Occipital lobe (tissue), 2 donors: Measurements from ENCODE around the gene TAS1R1. TPM values are rescaled to one million over a fixed set of nuclear protein-coding genes. Genes with fewer than 3 reads are reported as not detected.
"Not testable (repeated sequence)": the region's sequence is repeated elsewhere in the genome, so short reads cannot be mapped to it uniquely, and the experiment has no call there.

Experiments used
- DNase-seq: peaks from one replicate; lab custom pipeline; 2025; lab: John Stamatoyannopoulos, UW
- total RNA-seq: library from RNA; depleted of rRNA; stranded (reverse); fragments of >200 nt; gene quantifications from one replicate; pipeline ENCODE4 v1.2.3, GENCODE V29; 2014

TAS1R1 gene
- total RNA-seq, 1 donor from 2014 or later: not detected

- peak; percentile 31 for DNase-seq
Observed at GRCh38 chr1:6519935-6520671, 35.0 kb upstream of the TAS1R1 start.

- no peak for DNase-seq
Observed at GRCh38 chr1:6521536-6521935, 33.6 kb upstream of the TAS1R1 start.

DNA sequence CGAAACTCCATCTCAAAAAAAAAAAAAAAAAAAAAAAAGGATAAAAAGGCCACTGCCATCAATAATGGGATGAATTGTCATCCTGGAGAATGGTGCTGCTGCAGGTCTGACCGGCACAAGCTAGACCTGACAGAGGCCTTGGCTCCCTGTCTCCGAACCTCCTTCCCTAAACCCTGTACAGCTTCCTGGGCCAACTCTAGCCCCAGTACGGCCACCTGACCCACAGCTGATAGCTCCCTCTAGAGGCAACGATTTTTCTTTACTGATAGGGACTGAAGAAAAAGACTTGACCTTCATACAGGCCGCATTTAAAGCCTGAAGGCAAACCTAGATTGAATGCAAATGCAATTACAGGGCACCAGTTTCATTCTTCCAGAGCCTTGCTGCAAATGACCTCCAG lies 31.5 kb upstream of the TAS1R1 start:
- no peak for DNase-seq

DNA sequence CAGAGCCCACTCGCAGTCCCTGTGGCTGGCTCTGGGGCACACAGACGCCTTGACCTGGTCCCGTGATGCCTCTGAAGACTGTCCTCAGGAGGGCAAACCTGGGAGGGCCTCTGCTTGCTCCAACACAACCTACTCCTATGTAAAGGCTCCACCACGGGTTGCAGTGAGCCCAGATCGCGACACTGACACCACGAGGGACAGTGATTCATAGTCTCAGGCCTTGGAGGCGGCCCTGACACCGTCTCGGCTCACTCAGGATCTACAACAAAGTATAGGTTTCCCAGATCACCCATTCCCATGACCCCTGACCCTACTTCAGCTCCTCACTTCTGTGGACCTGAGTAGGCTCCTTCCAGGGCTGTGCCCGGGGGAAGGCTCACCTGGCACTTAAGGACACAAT lies 28.8 kb upstream of the TAS1R1 start:
- DNase-seq: no peak

DNA sequence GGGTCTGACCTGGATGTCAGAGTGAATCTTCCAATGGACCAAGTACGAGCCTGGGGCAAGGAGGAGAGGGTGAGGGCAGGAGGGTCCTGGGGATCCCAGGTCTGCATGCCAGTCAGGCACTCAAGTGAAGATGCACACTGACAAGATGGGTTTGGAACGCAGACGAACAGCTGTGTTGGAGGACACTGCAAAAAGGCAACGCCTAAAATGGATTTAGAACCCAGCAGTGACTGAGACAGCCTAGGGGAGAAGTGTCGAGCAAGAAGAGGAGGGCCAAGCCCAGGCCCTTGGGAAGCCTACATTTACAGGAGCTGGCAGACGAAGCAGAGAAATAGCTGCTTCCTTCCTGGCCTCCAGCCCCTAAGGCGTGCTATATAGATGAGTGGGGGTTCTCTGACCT lies 26.6 kb upstream of the TAS1R1 start:
- DNase-seq: no peak

DNA sequence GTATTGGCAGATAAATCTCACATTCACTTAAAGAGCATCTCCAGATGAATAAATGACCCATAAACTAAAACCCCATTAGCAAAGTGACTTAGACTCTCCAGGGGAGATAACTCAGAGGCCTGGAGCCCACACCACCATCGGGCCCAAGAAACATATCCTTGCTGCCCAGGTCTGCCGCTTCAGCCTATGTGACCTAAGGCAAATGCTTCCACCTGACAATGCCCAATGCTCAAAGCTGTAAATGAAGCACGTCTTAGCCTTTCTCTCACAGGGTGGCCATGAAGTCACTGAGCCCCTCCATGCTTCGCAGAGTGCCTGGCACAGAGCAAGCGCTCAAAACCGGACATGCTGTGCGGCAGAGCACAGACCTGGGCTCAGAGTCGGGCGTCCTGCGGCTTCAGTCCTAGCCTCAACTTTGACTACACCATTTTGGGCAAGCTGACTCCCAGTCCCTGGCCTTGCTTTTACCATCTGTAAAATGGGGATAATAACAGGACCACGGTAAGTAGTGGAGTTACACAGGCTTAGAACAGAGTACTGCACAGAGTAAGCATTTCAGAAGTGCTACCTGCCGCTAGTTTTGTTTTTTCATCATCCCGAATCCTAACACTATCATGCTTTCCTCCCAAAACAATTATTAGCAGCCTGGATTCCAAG lies 24.5 kb upstream of the TAS1R1 start:
- DNase-seq: no peak

DNA sequence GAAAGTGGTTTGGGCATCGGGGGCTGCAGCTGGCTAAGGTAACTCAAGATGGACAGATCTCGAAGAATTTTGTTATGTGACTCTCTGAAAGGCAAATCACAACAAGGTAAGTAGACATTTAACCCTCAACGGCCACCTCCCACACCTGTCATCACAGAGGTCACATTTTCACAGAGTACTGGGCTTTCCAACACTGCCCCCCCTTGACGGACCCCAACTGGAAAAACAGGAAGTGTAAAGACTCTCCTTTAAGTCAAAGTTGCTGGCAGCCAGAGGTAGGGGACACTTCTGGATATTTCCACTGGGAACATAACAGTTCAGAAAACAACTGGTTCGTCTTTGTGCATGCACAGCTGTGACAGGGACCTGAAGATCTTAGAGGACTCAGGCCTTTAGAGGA lies 23.1 kb upstream of the TAS1R1 start:
- DNase-seq: no peak

DNA sequence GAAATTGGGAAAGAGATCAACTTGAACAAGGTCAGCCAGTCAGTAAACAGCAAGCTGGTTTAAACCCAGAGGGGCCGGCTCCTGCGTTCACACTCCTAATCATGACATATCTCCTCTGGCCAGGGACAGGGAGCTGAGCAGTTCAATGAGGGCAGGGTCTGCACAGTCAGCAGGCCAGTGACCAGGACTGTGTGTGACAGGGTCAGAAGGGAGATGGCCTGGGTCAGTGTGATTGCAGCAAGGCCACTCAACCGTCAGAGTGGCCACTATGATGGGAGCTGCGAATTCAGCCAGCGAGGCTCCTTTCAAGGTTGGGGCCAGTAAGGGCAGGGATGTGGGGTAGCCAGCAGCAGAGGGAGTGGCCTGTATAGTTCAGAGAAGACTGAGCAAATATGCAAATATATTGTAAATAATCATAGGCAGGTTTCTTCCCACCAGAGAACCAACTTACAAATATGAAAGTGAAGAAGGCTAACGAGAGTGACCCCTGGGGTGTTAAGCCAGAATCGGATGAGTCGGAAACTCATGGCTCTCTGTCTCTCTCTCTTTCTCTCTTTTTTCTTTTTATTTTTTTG lies 20.8 kb upstream of the TAS1R1 start:
- no peak for DNase-seq

DNA sequence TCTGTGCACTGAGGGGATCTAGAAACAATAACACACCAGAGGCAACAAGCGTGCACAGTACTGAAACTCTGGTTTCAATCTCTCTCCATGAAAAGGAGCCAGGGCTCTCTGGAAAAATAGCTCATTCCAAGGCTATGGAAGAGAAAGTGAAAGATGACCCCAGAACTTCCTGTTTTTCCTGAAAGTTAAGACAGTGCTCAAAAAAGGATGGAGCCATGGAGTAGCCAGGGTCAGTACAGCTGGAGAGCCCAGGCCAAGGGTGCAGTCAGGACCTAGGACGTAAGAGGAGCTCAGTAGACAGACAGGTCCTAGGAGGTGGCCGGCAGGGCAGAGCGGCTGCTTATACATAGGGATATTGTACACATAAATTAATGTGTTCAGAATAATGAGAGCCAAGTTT lies 19.9 kb upstream of the TAS1R1 start:
- no peak for DNase-seq

- DNase-seq: no peak
Observed at GRCh38 chr1:6536291-6536690, 18.8 kb upstream of the TAS1R1 start.

GRCh38 chr1:6538956-6539355 lies 16.2 kb upstream of the TAS1R1 start:
- DNase-seq: no peak

DNA sequence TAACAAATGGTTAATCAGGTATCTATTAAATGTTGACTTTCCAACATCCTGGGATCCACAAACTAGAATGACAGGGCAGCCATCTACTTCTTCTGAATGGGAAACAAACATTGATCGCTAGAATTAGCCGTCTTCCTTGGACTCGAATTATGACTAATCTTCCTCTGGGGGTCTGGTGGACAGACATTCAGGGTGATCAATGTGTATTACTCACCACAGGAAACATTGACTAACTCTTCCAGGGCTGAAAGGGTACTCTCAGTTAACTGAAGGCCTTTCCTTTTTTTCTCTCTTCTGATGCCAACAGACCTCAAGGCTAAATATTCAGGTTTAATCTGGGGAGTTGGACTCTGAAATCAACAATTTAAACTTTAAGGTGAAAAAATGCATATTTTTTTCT lies 10.3 kb upstream of the TAS1R1 start:
- DNase-seq: no peak

DNA sequence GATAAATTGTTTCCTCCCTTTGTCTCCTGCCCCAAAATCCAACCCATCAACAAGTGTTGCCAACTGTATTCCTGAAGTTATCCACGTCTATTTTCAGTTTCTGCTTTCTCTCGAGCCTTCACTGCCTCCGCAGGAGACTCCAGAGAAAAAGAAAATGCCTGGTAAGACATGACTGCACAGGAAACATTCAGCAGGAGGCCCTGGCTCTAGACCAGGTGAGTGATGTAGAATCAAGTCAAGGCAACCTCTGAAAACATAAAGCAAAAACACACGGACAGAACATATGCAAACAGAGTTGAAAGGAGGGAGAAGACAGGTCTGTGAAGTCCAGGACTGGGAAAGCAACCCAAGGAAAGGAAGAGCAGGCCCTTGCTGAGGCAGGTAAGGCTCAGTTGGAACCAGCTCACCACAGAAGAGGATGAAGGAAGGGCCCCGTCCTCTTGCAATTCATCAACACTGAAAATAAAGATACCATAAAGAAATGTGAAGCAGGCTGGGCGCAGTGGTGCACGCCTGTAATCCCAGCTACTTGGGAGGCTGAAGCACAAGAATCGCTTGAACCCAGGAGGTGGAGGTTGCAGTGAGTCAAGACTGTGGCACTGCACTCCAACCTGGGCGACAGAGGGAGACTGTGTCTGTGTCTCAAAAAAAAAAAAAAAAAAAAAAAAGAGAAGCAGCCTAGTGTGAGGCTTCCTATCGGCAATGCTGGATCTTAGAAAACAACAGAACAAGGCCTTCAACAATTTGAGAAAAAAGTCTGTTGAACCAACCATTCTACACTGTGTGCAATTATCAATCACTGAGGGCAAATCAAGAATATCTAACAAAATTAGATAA lies 9.6 kb upstream of the TAS1R1 start:
- DNase-seq: no peak

DNA sequence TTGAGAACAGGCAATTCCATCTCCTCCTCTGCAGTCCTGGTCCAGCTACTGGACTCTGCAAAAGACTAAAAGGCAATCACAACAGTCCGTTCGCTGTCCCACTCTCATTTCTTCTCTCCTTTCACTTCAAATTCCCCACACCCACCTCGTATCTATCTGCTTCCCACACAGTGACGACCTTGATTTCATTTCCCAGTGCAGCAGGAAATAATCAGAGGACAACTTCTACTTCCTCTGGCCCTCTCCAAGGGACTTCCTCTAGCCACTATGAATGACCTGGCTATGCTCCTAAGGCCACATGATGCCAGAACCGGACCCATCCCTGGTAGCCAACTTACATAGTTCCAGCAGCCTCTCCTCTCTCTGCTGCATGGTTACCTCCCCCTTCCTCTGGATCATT lies 8.8 kb upstream of the TAS1R1 start:
- no peak for DNase-seq

DNA sequence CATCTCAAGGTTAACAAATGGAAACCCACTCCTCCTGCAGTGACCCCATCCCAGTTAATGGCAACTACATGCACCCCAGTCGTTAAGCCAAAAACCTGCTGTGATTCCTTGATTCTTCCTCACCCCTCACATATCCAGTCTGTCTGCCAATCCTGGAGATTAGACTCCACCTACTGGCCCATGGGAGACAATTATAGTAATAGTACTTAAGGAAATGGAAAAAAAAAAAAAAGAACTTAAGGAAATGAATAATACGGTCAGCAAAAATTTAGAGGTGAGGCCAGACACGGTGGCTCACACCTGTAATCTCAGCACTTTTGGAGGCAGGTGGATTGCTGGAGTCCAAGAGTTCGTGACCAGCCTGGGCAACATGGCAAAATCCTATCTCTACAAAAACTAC lies 7.8 kb upstream of the TAS1R1 start:
- no peak for DNase-seq

- peak; percentile 86 for DNase-seq
Observed at GRCh38 chr1:6554031-6554906, 838 bp upstream of the TAS1R1 start, which contains the start of gene NOL9. NOL9 (minus strand) TSS chr1:6554513; CDS start chr1:6554502, 11 bp downstream.

GRCh38 chr1:6557597-6557996 lies 2.5 kb downstream of the TAS1R1 start:
- DNase-seq: no peak

GRCh38 chr1:6559161-6559560 lies 4.1 kb downstream of the TAS1R1 start:
- DNase-seq: not testable (repeated sequence)

- DNase-seq: no peak
Observed at GRCh38 chr1:6560267-6560666, 5.2 kb downstream of the TAS1R1 start.

- DNase-seq: no peak
Observed at GRCh38 chr1:6569033-6569432, 13.9 kb downstream of the TAS1R1 start.

- DNase-seq: no peak
Observed at GRCh38 chr1:6570100-6570499, 15.0 kb downstream of the TAS1R1 start.
